Hepatocyte (in vitro differentiated cells): ENCODE measurements around the gene PDE4B.

Source experiments
- EZH2 ChIP-seq: fragments of 200-600 bp; sonication (generic); IDR thresholded peaks from 2 replicates; pipeline ENCODE4 v1.6.1; 2016; ENCODE audit warnings: antibody characterized with exemption, mild to moderate bottlenecking, borderline replicate concordance
- EZH2phosphoT487 ChIP-seq: fragments of 200-600 bp; sonication (generic); IDR thresholded peaks from one replicate; pipeline ENCODE4 v1.6.1; 2018; ENCODE audit warnings: antibody characterized with exemption, mild to moderate bottlenecking, low read depth, moderate library complexity; ENCODE audit not compliant: unreplicated experiment, severe bottlenecking
- TF ChIP-seq, protein P1 (sequence below): fragments of 200-600 bp; sonication (generic); IDR thresholded peaks from 2 replicates; pipeline ENCODE4 v1.5.1; 2016; ENCODE audit warnings: antibody characterized with exemption, mild to moderate bottlenecking; ENCODE audit not compliant: poor library complexity

DNA sequence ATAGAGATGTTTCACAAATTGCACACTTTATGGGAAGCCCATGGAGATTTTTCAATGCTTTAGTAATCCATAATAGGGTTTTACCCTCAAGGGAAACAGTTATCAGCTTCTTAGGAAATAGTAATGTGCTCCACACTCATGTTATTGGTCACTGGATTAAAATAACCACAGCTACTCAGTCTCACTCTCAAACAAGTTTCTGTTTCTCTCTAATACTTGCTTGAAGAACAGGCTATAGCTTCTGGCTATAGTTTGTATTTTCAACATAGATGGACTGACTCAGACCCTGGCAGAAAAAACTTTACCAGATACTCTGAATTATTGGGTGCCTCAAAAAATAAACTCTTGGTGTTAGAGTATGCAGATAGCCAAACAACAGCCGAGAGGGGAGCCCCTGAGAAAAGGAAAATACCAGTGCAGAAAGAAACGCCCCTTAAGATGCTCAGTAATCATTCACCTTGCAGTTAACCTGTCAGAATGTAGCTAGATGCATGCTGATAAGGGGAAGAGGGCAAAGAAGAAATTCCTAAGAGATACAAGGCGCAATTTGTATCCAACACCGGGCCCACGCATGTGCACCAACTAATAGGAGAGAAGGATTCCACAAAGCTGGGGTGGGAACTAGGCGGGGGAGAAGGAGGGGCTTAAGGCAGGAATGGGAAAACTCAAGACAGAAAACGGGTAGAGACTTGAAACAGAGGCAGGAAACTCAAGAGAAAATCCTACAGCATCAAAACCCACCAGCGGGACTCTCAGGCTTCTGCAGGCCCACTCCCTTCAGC is 30.4 kb upstream of the PDE4B start:
- no peak for TF ChIP-seq EZH2
- TF ChIP-seq, protein P1, sequence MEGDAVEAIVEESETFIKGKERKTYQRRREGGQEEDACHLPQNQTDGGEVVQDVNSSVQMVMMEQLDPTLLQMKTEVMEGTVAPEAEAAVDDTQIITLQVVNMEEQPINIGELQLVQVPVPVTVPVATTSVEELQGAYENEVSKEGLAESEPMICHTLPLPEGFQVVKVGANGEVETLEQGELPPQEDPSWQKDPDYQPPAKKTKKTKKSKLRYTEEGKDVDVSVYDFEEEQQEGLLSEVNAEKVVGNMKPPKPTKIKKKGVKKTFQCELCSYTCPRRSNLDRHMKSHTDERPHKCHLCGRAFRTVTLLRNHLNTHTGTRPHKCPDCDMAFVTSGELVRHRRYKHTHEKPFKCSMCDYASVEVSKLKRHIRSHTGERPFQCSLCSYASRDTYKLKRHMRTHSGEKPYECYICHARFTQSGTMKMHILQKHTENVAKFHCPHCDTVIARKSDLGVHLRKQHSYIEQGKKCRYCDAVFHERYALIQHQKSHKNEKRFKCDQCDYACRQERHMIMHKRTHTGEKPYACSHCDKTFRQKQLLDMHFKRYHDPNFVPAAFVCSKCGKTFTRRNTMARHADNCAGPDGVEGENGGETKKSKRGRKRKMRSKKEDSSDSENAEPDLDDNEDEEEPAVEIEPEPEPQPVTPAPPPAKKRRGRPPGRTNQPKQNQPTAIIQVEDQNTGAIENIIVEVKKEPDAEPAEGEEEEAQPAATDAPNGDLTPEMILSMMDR, result no peak
- TF ChIP-seq EZH2phosphoT487, result no peak
